ENCODE data around the gene TIGD1.

GRCh38 chr2:232527905-232528470, 22.4 kb downstream of the TIGD1 start:
- TF ChIP-seq CTCF (CRISPR knock-in tag; IDR thresholded peaks at IDR 0.05) (no peak), POLR2A (IDR thresholded peaks at IDR 0.05; ENCODE audit: insufficient read depth in 1 of 2, low read depth in 2 of 2, low read length in 2 of 2) (no peak), ATF7 (IDR thresholded peaks at IDR 0.05) (no peak), ATF7 (CRISPR knock-in tag; IDR thresholded peaks at IDR 0.05) (no peak), ZNF207 (IDR thresholded peaks at IDR 0.05; ENCODE audit: borderline replicate concordance) (no peak), ZFP62 (CRISPR knock-in tag; IDR thresholded peaks at IDR 0.05) (no peak), AKAP8 (CRISPR knock-in tag; IDR thresholded peaks at IDR 0.05) (no peak), PHF20 (CRISPR knock-in tag; IDR thresholded peaks at IDR 0.05) (no peak), YY1 (IDR thresholded peaks at IDR 0.05; ENCODE audit: insufficient read depth, insufficient replicate concordance, low read depth, low read length) (no peak), FOXO1 (CRISPR knock-in tag; IDR thresholded peaks at IDR 0.05) (no peak), PHF8 (CRISPR knock-in tag; IDR thresholded peaks at IDR 0.05) (no peak)
